UCSD-AML1 (cell line): ENCODE measurements around the gene KCNJ4.

Source experiments
- DNase-seq: peaks from one replicate; lab custom pipeline; 2025; ENCODE audit not compliant: unreplicated experiment; lab: John Stamatoyannopoulos, UW

The KCNJ4 gene

DNA sequence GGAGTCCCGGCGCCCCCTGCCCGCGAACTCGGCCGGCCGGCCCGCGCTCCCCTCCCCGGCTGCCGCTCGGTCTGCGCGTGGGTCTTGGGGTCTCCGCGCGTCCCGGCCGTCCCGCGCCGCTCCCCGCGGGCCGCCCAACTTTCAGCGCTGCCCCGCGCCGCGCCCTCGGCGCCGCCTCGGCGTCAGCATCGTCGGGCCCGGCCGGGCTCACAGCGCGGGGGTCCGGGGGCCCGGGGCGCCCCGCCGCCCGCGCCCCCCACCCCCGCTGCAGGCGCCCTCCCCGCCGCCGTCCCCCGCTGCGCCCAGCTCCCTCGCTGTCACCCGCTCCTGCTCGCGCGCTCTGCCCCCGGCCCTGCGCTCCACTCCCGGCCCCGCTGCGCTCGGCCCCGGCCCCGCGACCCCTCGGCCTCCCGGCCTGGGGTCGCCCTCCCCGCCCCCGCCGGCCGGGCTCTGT, at the start of gene KCNJ4:
Gene KCNJ4, minus strand, starts transcription at position 124 of the 454 bp plus-strand sequence. CDS start 27,067 bp downstream, outside the sequence.
- no peak for DNase-seq

- DNase-seq, result no peak
Measured at GRCh38 chr22:38503021-38503420, 48.0 kb upstream of the KCNJ4 start.

GRCh38 chr22:38501797-38502672, 47.0 kb upstream of the KCNJ4 start:
- no peak for DNase-seq

- DNase-seq, result no peak
Measured at GRCh38 chr22:38497869-38498268, 42.9 kb upstream of the KCNJ4 start.

DNA sequence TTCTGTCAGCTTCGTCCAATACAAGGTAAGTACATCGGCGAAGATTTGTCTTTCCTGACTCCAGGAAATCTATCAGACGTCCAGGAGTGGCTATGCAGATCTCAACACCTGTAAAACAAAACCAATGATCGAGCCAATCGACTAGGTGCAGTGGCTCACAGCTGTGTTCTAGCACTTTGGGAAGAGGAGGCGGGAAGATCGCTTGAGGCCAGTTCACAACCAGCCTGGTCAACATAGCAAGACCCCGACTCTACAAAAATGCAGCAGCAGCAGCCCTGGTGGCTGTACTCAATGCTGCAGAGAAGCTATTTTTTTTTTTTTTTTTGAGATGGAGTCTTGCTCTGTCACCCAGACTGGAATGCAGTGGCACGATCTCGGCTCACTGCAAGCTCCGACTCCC, 39.9 kb upstream of the KCNJ4 start:
- DNase-seq, result no peak

- DNase-seq, result no peak
Measured at GRCh38 chr22:38494498-38494897, 39.5 kb upstream of the KCNJ4 start.

GRCh38 chr22:38491707-38492348, 36.8 kb upstream of the KCNJ4 start:
- DNase-seq, result no peak

GRCh38 chr22:38490915-38491314, 35.9 kb upstream of the KCNJ4 start:
- no peak for DNase-seq

DNA sequence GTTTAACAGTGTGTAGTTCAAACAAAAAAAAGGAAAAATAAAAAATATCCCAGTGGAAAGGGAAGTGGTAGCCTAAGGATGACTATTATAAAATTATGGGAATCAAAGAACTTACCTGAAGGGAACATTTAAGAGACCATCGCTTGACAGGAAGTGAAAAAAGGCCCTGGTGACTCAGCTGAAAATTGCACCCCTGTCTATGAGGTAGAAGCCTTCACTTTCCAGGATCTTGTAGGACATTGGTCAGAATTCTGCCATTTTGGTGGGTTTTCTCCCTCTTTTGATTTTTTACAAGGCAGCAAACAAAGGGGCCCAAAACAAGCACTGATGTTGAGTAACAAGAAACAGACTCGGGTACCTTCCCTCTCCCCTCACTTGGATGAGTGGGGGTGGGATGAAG, 35.5 kb upstream of the KCNJ4 start:
- DNase-seq, result no peak

GRCh38 chr22:38489561-38490145, 34.7 kb upstream of the KCNJ4 start:
- DNase-seq, result no peak

- no peak for DNase-seq
Measured at GRCh38 chr22:38489142-38489541, 34.1 kb upstream of the KCNJ4 start.

DNA sequence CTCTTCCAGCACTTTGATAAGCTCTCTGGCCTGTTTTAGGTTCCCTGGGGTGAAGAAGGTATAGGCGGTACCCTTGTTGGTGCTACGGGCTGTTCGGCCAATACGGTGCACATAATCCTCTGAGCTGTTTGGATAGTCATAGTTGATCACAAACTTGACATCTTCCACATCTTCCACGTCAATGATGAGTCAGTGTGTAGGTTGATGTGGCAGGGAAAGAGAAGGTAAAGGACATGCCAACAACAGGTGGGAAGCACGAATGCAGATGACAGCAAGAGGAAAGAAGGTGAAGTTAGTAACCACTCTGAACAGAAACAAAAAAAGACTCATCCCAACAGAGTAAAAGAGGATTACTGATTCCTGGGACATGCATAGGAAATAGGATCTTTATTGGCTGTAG, 32.9 kb upstream of the KCNJ4 start:
- no peak for DNase-seq

- DNase-seq, result no peak
Measured at GRCh38 chr22:38485783-38486182, 30.8 kb upstream of the KCNJ4 start.

- DNase-seq, result no peak
Measured at GRCh38 chr22:38484244-38484643, 29.2 kb upstream of the KCNJ4 start.

- no peak for DNase-seq
Measured at GRCh38 chr22:38482662-38483308, 27.8 kb upstream of the KCNJ4 start.

DNA sequence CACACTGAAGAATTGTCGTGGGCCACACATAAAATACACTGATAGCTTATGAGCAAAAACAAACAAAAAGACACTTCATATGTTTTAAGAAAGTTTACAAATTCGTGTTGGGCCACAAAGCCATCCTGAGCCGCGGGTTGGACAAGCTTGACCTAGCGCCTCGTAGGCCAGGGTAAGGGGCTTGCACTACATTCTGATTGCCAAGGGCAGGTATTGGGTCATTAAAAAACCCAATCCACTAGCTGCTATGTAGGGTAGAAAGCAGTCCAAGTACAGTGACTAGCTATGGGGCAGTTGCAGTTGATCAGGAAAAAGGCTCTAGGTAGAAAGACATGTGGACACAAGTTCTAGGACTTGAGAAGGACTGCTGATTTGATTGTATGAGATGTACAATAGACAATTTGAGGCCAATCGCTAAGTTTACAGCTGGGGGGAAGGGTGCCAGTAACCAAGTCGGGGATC, 26.9 kb upstream of the KCNJ4 start:
- DNase-seq, result no peak

DNA sequence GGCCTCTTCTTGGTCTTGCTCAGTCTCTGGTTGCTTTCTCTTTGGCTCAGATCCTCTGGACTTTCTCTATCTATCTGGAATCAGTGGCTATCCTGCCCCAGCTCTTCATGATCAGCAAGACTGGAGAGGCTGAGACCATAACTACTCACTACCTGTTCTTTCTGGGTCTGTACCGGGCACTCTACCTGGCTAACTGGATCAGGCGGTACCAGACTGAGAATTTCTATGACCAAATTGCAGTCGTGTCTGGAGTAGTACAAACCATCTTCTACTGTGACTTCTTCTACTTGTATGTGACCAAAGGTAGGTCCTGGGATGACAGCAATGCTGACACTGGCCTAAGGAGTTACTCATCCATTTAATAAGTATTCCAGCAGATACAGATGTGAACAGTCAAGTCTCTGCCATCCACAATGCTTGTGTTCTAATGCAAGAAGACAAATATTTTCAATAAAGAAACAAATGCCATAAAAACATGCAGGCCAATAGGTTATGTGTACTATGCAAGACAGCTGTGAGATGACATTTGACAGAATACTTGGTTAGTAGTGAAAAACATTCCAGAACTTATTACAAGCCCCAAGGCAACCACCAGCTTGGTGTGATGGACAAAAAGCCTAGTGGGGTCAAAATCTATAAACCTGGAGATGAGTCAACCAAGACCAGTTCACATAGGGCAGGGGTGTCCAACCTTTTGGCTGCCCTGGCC, 26.3 kb upstream of the KCNJ4 start:
- DNase-seq, result no peak

DNA sequence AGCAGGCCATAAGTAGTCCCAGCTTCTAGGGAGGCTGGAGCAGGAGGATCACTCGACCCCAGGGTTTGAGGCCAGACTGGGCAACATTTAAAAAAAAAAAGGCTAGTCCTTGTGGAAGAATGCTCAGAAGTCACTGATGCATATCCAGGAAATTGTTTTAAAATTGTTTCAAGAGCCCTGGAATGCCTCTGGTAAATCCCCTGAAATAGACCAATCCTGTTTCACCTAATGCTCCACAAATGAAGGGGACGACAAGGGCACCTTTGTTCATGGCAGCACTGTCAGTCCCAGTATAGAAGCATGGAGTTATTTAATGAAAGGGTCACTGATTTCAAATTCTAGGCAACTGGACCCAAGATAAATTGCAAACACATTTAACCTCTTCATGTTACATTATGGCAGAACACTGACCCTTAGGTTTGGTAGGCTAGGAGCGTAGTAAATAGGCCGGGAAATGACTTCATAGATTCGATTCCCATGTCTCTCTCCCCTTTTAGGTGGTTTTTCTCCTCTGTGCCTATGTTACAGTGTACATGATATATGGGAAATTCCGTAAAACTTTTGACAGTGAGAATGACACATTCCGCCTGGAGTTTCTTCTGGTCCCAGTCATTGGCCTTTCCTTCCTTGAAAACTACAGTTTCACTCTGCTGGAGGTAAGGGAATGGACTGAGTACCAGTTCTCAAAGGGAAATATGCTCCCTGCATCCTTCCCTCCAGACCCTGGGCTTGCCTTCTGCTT, 24.3 kb upstream of the KCNJ4 start:
- DNase-seq, result no peak

DNA sequence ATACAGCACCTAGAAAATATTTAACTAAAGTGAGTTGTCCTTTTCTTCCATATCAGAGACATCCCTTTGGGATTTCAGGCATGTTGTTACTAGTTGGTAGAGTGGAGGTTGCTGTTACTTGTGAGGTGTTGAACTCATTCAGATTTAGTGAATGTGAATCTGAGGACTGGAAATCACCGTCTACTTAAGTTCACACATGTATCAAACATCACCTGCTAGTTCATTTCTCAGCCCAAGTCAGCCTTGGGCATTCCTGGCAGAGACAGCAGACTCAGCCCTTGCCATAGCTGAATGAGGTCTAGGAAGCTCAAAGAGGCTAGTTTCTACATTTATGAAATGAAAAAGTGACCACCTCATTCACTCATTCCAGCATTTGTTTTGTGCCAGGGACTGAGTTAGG, 22.6 kb upstream of the KCNJ4 start:
- DNase-seq, result no peak

- DNase-seq, result no peak
Measured at GRCh38 chr22:38474003-38474607, 19.1 kb upstream of the KCNJ4 start.
